Psoas muscle (tissue), 8 donors: ENCODE measurements around the gene CHST11. TPM values are rescaled to one million over a fixed set of nuclear protein-coding genes. Genes with fewer than 3 reads are reported as not detected.

Experiments used
- ATAC-seq, 4 donors: fragments of 200-7000 bp; cut with Tn5 transposase; one replicate each; pipeline ENCODE4 v1.9.1; 2020; ENCODE audit warnings: moderate library complexity in 3 of 4, mild to moderate bottlenecking in 2 of 4
- DNase-seq, 2 donors: peaks; one replicate each; pipeline ENCODE4 v3.0.0-alpha.2; 2020
- H3K27ac ChIP-seq: fragments of 200-600 bp; one replicate; pipeline ENCODE4 v1.8.0; 2022
- H3K27me3 ChIP-seq, 3 donors: fragments of 200-600 bp in 1 of 3; one replicate each; pipeline versions ENCODE4 v1.6.1 to v1.8.0; 2013 to 2022; ENCODE audit warnings: low read length in 2 of 3, mild to moderate bottlenecking in 2 of 3, moderate library complexity in 1 of 3; ENCODE audit not compliant: insufficient read depth in 3 of 3
- H3K36me3 ChIP-seq, 2 donors: fragments of 200-600 bp in 1 of 2; one replicate each; pipeline versions ENCODE4 v1.6.1 to v1.8.0; 2013 to 2022; ENCODE audit warnings: low read depth in 1 of 2, mild to moderate bottlenecking in 1 of 2, moderate library complexity in 1 of 2; ENCODE audit not compliant: insufficient read depth in 1 of 2
- H3K4me1 ChIP-seq: fragments of 200-600 bp; one replicate; pipeline ENCODE4 v1.8.0; 2022
- H3K4me3 ChIP-seq: fragments of 200-600 bp; one replicate; pipeline ENCODE4 v1.8.0; 2022; ENCODE audit warnings: mild to moderate bottlenecking
- H3K9me3 ChIP-seq: fragments of 200-600 bp; one replicate; pipeline ENCODE4 v1.8.0; 2022
- CTCF ChIP-seq: fragments of 200-600 bp; IDR thresholded peaks from one replicate; pipeline ENCODE4 v1.8.0; 2022; ENCODE audit warnings: antibody characterized with exemption
- WGBS, 3 donors: extraction: QIAGEN DNeasy Blood & Tissue Kit; methylation state at CpG; one replicate each; pipeline versions ENCODE4 v1.1.6 to v1.1.7; 2013; 5-methylcytosine and 5-hydroxymethylcytosine counted together
- intact Hi-C, 2 donors: fragments of 100-400 bp; cut with DNase I; formaldehyde crosslinking; loops; one replicate each; pipeline versions ENCODE4 v1.11.0 to v1.14.2; 2022
- polyA plus RNA-seq, 3 donors: library from polyadenylated mRNA; stranded (reverse); fragments of 200-250 nt; gene quantifications; one replicate each; pipeline ENCODE4 v1.2.3, GENCODE V29; 2013
- total RNA-seq, 4 donors: library from RNA; stranded (reverse); fragmentation: NEBNext Ultra II Directional in 2 of 4; extraction: Animal tissue kit (Norgen Biotek cat#: 25700) in 2 of 4; gene quantifications; one replicate each; pipeline versions ENCODE4 v1.2.1 to v1.2.4, GENCODE V29; 2021 to 2023
- donor health status: healthy with polysubstance abuse.
- donor health status: DM: no; HTN: no; CAD: no; lungs with moderate emphysema.
- donor health status: Bipolar disorder and iron deficiency.
- donor health status: healthy.
- donor health status: DM: yes; HTN: yes; CAD: no.
- donor health status: DM: no; HTN: no; CAD: no.
- donor health status: DM: no; HTN: no; CAD: no.
- donor health status: DM: yes; HTN: yes; CAD: no.

Gene CHST11
- total and polyA plus RNA-seq, 7 donors = 0.52 to 1.6 (median 1.0) TPM

DNA sequence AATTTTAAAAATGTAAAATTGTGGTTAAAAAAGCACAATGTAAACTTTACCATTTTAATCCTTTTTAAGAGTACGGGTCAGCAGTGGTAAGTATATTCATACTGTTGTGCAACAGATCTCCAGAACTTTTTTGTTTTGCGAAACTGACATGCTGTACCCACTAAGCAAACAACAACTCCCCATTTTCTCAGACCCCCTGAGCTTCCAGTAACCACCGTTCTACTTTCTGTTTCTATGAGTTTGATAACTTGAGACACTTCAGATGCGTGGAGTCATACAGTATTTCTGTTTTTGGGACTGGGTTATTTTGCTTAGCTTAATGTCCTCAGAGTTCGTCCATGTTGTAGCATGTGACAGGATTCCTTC, 38.0 kb downstream of the CHST11 start:
- ATAC-seq (no peak), DNase-seq (no peak)
- no peak overlapping the region for H3K4me3 ChIP-seq
- TF ChIP-seq CTCF = no peak
- intact Hi-C loops = no loop called here
- no peaks in the 10 kb centered on the region for H3K36me3 ChIP-seq
- no peak overlapping the region for H3K27ac ChIP-seq
- H3K9me3 ChIP-seq = no peaks in the 10 kb centered on the region
- WGBS, 3 donors = 74 to 80% (median 79%) methylated on average over 5 of the region's 5 CpGs
- peaks cover 7% of the 10 kb centered on the region for H3K4me1 ChIP-seq
- H3K27me3 ChIP-seq = no peaks in the 10 kb centered on the region

DNA sequence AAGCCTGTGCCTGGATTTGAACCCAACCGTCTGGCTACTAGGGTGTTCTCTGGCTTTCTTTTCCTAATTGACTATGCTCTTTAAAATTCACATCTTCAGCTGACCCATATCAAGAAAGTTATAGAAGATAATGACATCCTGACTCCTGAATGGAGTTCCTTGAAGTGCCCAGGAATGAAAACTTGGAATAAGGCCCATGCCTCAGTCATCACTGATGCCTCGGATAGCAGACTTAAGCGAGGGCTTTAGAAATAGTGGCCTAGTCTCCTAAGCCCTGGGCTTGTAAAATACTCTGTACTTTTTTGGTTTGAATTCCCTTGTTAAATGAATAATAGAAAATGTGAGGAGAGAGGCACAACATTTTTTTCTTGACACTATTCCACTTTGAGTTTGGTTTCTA, 39.0 kb downstream of the CHST11 start:
- H3K27me3 ChIP-seq = no peaks in the 10 kb centered on the region
- H3K4me3 ChIP-seq = no peak overlapping the region
- peaks cover 7% of the 10 kb centered on the region for H3K4me1 ChIP-seq
- no peaks in the 10 kb centered on the region for H3K9me3 ChIP-seq
- no peak overlapping the region for H3K27ac ChIP-seq
- no peaks in the 10 kb centered on the region for H3K36me3 ChIP-seq
- ATAC-seq = no peak
- no peak for TF ChIP-seq CTCF
- intact Hi-C loops = no loop called here
- no peak for DNase-seq
- 70 to 78% (median 72%) methylated on average over 3 of the region's 3 CpGs for WGBS, 3 donors

DNA sequence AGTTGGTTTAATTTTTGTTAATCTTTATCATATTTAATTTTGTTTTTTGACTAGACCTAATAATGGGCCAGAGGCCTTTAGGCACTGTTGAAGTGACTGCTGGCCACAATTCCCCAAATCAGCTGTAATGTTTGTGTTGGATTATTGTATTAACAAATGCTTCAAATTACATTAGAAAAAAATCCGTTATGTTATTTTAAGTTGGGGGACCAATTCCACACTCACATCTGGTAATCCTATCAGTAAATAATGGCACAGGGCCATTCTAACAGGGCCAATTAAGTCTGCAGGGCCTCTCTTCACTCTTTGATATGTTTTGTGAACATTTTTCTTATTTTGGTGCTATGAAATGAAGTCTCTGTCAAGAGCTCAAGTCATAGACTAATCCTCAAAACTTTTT, 39.6 kb downstream of the CHST11 start:
- intact Hi-C loops = no loop called here
- H3K4me1 ChIP-seq = peaks cover 7% of the 10 kb centered on the region
- DNase-seq = no peak
- no peak overlapping the region for H3K27ac ChIP-seq
- H3K27me3 ChIP-seq = no peaks in the 10 kb centered on the region
- WGBS, 3 donors = 40 to 48% (median 43%) methylated on average over 1 of the region's 1 CpG
- no peak for ATAC-seq
- H3K4me3 ChIP-seq = no peak overlapping the region
- H3K9me3 ChIP-seq = no peaks in the 10 kb centered on the region
- no peaks in the 10 kb centered on the region for H3K36me3 ChIP-seq
- no peak for TF ChIP-seq CTCF

DNA sequence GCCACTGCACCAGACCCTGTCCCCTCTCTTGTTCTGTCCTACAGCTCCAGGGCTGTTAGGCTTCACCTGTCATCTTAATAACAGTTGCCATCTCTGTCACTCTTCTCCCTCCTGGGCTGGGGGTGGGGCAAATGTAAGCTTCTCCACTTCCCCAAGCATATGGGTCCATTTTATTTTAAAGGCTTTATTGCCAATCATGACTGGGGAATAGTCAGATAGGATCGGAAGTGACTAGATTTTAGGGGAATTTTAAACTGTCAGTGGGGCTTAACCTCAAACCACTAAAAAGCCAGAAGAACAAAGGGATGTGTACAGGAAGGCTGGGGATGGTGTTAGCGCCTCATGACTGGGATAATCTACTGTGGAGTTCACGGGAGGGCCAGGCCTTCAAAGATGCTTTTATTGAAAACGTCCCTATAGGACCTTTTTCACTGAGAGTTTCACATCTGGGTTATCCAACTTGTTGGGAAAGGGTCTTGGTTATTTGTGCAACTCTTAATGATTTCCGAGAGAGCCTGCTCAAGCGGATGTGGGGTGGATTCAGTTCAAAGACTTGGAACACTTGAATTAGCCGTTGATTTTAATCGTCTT, 41.6 kb downstream of the CHST11 start:
- H3K4me1 ChIP-seq = peaks cover 7% of the 10 kb centered on the region
- 87 to 91% (median 88%) methylated on average over 8 of the region's 8 CpGs for WGBS, 3 donors
- ATAC-seq = no peak
- TF ChIP-seq CTCF = no peak
- no peaks in the 10 kb centered on the region for H3K36me3 ChIP-seq
- DNase-seq = no peak
- intact Hi-C loops = no loop called here
- no peak overlapping the region for H3K27ac ChIP-seq
- H3K4me3 ChIP-seq = no peak overlapping the region
- H3K27me3 ChIP-seq = no peaks in the 10 kb centered on the region
- no peaks in the 10 kb centered on the region for H3K9me3 ChIP-seq

DNA sequence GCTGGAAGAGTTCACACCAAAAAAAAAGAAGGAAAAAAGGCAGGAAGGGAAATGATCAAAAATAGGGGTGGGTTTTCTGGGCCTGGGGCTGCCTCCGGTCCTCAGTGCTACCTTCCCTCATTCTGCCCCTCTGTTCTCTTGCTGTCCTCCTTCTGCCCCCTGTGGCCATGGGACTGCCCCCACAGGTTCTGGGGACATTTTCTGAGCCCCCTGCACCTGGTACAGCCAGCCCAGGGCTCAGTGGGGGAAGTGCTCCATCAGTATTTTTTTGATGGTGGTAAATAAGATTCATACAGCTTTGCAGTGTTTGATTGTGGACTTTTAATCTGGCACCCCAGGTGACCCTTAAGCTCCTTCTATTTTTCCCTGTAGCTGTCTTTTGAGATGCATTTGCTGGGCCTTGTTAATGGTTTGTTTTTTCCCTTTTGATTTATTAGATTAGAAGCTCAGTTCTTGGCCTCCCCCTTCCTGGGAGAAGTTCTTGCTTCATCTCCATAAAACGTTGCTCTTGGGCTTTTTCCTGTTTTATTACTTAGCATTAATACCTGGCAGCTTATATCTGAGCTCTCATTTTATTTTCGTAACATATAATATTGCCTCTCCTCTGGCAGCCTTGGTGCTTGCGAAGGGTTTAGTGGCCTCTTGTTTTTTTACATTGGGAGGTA, 43.1 kb downstream of the CHST11 start:
- TF ChIP-seq CTCF = no peak
- WGBS, 3 donors = 79 to 83% (median 82%) methylated on average over 4 of the region's 4 CpGs
- peaks cover 4% of the 10 kb centered on the region for H3K4me1 ChIP-seq
- ATAC-seq (no peak), DNase-seq (no peak)
- no peaks in the 10 kb centered on the region for H3K27me3 ChIP-seq
- intact Hi-C loops = no loop called here
- no peaks in the 10 kb centered on the region for H3K36me3 ChIP-seq
- H3K9me3 ChIP-seq = no peaks in the 10 kb centered on the region
- no peak overlapping the region for H3K4me3 ChIP-seq
- no peak overlapping the region for H3K27ac ChIP-seq
